NCI-H1930 (cell line): ENCODE measurements around the gene IRX4.

ENCODE experiments used
- DNase-seq, 2 experiments: peaks; one replicate each; lab custom pipeline; 2025; lab: John Stamatoyannopoulos, UW

Gene IRX4

DNA sequence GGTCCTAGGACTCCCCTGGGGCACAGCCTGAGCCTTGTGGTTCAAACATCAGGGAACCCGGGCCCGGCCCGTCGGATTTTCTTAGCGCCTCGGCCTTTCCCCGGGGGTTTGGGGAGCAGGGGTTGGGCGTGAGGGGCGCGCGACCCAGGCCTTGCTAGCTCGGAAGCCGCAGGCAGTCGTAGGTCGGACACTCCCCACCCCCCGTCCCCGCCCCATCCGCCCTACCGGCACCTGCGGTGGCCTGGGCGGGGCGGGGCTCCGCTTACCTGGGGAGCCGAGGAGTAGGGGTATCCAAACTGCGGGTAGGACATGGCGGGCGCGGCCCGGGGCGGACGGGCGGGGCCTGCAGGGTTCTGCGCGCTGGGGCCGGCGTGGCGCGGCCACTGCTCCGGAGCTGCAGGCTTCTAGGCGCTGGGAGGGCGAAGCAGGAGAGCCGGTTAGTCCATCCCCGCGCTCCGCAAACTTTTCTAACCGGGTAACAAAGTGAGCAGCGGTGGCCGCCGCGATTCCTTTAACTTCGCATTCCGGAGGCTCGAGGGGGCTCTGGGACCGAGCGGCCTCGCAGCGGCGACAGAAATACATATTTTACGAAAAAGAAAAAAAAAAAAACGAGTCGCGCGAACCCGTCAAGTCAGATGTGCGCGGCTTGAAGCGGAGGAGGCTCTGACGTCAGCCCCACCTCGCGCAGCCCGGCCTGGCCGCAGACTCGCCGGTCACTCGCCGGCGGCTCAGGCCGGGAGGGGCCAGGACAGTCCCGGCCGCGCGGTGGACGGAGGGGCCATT is at the start of gene IRX4:
Gene IRX4, minus strand, starts transcription at position 589 of the 783 bp plus-strand sequence. Its CDS starts 278 bp downstream, at position 311.
- DNase-seq, result no peak

DNA sequence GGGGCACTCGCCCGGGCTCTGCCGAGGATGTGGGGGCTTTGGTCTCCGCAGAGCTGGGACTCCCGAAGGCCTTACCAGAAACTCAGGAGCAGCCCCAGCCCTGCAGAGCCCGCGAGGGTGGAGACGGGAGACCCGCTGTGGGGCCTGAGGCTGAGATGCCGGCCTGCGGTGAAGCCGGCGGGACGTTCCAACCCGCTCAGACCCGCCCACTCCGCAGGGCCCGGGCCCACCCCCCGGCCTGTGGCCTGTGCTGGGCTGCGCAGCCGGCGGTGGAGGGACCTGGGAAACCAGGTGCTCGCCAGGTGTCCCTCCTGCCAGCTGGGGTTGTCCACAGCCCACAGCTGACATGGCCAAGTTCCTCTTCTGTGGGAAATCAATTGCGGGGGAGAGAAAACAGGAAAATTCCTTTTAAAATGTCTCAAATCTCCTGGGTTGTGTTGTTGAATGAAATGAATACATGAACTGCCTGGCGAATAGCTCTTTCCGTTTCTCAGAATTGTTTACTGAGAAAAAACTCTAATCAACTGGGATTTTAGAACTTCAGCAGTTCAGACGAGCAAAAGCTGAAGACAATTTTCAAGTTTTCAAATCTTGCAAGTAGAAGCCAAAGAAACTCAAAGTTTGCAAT is 49.0 kb upstream of the IRX4 start:
- peak; percentile 71 to 74 for DNase-seq

DNA sequence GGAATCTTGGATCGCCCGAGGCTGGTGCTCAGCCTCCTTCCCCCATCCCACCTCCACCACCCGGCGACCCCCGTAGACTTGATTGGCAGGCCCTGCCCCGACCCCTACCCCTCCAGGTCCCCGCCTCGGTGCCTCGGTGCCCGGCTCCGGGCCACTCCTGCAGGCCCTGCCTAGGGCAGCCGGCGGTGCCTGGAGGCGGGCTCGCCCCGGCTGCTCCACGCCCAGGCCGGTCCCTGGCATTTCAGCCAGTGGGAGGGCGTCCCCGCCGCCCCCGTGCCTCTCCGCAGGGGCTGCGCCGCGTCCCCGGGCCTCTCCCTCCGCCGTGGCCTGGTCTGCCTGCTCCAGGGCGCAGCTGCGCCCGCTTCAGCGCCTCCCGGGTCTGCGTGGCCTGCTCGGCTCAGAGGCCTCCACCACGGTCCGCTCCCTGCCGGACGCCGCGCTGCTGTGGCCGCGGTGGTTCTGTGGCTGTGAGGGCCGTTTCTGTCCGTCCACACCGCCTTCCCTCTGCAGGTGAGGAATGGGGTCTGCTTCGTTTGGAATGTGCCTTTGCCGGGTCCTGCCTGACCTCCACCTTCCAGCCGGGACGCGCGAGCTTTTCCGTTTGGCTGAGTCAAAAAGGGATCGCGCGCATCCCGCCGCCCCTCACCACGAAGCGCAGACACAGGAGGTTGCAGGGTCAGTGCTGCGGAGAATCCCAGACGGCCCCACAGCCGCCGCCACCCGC is 48.3 kb upstream of the IRX4 start:
- peak; percentile 37 to 68 for DNase-seq

DNA sequence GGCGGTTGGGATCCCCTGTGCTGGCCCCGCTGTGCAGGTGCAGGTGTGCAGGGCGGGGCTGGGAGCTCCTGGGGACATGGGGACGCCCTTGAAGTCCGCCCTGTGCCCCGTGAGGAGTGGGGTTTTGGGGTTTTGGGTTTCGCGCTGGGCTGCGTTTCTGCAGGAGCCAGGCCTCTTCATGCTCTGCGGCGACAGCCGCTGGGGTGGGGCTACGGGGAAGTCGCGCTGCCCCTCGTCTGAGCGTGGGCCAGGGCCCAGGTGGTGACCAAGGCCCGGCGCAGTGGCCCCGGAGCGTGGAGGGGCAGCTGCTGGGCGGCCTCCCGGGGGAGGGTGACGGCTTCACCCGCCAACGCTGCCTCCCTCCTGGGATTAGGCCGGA is 47.8 kb upstream of the IRX4 start:
- peak; percentile 47 to 68 for DNase-seq

DNA sequence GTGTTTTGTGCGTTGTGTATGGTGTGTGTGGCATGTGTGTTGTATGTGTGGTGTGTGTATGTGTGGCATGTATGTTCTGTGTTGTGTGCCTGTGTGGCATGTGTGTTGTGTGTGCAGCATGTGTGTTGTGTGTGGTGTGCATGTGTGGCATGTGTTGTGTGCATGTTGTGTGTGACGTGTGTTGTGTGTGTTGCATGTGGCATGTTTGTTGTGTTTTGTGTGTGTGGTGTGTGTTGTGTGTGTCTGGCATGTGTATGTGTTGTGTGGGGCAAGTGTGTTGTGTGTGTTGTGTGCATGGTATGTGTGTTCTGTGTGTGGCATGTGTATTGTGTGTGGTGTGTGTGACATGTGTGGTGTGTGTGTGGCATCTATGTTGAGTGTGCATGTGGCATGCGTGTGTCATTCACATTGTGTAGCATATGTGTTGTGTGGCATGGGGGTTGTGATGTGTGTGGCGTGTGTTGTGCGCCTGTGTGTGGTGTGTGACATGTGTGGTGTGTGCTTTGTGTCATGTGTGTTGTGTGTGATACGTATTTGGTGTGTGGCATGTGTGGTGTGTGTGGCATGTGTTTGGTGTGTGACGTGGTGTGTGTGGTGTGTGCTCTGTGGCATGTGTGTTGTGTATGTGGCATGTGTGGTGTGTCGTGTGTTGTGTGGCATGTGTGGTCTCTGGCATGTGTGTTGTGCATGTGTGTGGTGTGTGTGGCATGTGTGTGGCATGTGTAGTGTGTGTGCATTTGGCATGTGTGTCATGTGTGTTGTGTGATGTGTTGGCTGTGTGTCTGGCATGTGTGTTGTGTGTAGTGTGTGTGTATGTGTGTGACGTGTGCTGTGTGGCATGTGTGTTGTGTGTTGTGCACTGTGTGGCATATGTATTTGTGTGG is 46.6 kb upstream of the IRX4 start:
- DNase-seq, result no peak

DNA sequence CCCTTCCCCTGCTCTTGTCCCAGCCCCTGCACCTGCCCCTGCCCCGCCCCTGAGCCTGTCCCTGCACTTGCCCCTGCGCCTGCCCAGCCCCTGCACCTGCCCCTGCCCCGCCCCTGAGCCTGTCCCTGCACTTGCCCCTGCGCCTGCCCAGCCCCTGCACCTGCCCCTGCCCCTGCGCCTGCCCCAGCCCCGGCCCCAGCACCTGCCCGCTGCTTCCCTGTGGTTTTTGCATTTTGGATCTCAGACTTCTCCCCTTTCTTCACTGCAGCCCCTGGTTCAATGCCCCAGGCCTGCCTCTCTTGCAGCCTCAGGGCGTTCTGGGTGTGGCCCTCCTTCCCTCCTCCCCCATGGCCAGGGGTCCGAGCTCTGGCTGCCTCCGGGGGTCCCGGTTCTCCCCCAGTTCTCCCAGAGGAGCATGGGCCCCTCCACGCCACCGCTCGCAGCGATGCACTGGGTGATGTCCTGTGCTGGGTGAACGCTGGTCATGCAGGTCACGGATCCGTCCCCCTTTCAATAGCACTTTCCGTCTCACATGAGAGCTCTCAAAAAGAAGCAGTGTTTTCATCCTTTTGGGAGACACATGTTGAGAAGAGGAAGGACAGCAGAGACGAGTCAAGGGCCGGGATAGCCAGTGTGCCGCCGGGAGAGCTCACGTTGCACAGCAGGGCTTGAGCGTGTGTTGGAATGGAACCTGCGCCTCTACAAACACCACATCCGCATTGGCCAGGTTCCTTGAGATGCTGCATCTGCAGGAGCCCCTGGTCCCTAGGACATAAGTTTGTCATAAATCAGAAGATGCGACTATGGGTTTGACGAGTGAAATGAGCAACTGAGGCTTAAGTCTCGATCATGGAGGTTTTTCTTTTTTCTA is 44.0 kb upstream of the IRX4 start:
- no peak for DNase-seq

DNA sequence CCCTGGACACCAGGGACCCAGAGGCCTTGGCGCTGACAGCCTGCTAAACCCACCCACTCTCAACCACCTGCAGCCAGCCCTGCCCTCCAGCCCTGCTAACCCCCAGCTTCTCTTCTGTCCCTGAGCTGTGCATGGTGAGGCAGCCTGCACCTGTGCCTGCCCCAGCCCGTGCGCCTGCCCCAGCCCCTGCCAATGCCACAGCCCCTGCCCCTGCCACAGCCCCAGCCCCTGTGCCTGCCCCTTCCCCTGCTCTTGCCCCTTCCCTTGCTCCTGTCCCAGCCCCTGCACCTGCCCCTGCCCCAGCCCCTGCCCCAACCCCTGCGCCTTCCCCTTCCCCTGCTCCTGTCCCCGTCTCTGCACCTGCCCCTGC is 43.3 kb upstream of the IRX4 start:
- no peak for DNase-seq

DNA sequence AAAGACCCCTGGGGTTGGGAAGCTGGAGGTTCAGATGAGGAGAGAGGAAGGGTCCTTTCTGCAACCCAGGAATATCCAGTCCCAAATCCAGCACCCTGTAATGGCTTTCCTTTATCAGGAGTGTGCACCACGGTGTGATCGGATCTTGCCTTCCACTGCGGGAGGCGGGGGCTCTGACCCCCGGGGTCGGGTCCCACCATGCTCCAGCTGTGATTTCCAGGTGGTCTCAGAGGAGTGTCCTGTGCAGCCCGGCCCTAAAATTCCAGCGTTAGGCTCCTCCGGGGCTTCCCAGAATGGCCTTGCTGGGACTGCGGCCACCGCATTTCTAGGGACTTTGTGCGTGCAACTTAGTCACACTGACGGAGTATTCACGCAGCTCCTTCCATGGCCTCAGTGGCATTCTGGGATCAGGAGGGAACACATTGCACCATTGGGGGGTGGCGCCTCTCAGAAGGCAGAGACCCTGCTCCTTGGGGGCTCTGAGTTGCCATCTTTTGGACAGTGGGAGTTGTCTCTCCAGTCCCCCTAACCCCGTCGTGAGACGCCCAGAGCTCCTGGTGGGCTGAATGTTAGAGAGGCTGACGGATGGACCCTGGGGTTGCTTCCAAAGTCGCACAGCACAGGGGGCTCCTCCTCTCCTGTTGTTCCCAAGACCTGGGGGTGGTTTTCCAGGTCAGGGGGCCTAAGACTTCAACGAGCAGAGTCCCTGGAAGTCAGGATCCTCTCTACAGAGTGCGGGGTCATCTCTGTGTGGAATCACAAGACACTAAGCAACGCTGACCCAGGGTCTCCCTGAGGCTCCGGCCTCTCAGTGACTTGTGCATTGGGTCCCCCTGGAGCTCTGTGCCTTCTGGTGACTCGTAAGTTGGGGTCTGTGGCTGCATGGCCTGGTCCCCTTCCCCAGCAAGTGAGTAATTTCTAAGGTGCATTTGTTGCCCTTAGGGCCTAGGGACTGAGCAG is 42.7 kb upstream of the IRX4 start:
- no peak for DNase-seq

DNA sequence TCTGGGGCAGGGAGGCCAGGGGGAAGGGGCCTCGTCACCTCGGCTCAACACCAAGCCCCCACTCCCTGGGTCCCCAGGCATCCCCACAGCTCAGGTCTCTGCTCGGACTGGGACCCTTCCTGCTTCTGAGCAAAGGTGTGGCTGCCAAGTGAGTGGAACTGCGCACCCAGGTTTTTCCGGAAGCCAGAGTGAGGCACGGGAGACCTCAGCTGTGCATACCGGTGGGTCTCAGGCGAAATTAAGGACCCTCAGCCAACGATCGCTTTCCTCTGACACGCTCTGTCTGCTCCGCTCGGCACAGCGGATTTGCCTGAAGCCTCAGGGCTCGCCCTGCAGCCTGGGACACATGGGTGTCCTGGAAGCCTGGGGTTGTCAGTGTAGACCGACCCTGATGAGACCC is 41.0 kb upstream of the IRX4 start:
- no peak for DNase-seq

DNA sequence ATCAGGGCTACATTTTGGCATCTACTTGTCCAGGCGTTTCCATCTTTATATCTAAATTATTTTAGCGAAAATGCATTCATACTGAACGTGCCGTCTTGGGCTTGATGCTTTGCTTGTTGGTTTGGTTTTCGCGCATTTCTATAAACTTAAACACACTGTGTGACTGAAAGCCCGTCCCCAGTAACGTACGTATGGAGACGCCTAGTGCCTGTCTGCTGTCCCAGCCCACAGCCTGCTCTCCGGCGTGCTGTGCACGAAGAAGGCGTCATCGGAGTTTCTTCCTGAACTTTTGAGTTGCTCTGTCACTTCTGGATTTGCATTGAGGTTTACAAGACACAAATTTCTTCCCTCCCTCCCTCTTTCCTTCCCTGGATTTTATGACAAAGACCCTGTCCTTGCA is 40.6 kb upstream of the IRX4 start:
- DNase-seq, result no peak

DNA sequence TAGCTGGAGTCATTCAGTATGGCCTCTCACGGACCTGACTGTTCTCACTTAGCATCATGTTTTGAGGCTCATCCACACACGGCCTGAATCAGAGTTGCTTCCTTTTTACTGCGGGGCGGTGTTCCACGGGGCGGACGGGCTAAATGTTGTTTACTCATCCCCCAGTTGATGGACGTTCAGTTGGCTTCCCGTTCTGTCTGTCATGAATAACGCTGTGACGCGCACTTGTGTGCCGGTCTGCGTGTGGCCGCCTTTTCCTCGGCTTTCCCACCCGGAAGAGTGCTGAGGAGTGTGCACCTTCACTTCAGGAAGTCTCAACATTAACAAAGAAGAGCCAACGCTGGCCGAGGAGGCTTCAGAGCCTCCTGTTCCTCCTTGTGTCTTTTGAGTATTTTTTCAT is 39.0 kb upstream of the IRX4 start:
- no peak for DNase-seq

DNA sequence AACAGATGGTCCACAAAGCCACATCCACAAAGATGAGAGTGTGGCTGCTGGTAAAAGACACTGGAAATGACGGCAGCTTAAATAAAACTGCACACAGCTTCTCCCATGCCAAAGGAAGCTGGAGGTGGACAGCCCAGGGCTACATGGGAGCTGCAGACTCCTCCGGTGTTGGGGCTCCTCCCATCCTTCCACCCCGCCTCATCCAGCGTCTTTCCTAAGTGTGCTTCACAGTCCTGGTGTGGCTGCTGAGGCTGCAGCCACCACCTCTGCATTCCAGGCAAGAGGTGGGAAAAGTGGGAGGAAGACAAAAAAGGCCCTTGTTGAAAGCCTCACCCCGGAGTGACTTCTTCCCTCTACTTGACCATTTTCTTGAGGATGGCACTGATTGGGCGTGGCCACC is 37.0 kb upstream of the IRX4 start:
- DNase-seq, result no peak

DNA sequence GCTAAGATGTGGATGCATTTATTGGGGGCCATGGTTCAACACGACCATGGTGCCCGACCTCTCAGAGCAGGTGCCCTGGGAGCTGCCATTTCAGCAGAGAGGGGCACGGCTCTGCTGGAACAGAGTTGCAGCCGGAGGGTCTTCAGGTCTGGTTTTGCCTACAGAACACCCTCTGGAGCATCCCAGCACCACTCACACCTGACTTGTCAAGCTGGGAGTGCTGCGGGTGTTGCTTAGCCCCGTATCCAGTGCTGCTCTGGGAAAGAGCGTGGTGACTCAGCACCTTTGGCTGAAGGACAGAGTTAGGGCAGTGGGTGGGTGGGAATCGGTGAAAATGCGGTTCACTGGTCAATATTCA is 36.5 kb upstream of the IRX4 start:
- no peak for DNase-seq

DNA sequence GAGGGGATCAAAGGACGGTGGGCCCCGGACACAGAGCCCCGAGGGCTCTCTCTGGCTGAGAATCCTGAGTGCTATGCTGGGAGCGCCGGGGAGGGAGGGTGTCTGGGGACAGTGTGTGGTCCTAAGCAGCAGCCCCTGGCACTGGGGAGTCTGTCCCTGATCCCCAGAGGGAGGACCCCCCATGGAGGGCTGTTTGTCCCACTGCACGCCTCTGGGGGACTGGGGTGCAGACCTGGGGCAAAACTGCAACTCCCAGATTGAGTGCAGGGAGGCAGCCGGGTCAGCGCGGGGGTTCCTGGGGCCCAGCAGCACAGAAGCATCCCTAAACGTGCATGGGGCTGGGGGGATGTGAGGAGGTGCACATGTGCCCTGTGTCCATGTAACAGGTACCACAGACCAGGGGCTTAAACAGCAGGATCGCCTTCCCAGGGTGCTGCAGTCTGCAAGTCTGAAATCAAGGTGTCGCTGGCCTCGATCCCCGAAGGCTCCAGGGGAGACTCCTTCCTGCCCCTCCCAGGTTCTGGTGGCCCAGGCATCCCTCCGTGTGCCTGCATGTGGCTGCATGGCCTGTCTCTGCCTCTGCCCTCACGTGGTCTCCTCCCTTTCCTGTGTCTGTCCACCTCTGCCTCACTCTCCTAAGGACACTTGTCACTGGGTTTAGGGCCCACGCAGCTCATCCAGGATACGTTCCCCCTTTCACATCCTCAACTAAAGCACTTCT is 35.9 kb upstream of the IRX4 start:
- DNase-seq, result no peak

DNA sequence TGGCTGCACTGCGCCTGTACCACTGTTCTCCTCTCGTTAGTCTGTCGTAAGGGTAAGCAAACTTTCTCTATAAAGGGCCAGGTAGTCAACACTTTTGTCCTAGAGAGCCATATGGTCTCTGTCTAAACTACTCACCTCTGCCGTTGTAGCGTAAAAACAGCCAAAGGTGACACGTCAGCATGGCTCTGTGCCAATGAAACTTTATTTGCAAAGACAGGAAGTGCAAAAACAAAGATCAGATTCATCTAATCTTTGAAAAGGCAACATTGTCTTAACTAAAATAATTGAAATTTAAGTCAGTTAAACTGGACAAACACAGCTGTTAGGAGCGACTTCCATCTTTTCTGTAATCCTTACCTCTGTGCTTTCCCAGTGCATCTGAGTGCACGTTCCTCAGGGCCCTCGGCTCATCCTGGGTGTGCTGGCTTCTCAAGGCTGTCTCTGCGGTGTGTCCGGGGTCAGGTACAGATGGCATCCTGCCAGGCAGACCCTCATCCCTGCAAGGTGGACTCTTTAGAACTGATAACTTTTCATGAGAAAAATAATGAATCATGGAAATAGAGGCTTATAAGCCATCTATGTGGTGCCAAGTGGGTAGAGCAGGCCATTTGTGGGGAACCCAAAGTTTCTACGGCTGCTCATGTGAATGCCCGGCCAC is 35.2 kb upstream of the IRX4 start:
- DNase-seq, result no peak

DNA sequence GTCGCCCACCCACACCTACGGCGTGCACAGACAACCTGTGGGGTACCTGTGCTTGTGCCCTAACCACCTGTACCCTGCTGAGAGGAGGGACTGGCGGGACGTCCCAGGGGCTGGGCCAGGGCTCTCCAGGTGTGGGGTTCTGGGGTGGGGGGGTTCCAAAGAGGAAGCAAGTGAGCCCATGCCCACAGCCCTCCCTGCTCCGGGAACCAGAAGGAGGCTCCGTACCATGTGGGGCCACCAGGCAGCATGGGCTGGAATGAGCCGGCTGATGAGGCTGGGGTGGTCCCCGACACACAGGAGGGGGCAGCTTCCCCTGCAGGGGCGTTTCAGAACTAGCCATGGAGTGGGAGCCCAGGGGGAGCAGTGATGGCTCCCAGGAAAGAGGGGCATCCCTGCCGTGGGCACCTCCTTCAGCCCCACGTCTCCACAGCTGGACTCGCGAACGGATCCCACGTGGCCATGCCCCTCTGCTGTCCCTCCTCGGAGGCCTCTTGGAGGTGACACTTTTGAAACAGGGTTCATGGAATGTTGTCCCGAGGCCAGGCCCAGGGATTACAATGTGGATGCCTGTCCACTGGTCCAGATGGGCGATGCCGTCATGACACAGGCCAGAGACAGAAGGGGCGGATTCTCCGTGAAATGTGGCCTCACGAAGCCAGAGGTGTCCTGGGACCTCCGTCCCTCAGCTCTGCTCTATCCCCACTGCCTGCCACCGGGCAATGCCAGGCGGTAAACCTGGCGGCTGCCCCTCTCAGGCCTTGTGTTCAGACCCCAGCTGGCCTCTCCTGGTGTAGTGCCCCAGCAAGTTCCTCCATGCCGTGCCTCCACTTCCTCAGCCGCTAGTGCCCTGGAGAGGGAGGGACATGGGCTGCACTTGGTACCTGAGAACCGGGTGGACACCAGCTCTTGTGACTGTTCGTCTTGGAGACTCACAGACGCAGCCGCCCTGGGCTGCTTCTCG is 33.6 kb upstream of the IRX4 start:
- DNase-seq, result no peak

DNA sequence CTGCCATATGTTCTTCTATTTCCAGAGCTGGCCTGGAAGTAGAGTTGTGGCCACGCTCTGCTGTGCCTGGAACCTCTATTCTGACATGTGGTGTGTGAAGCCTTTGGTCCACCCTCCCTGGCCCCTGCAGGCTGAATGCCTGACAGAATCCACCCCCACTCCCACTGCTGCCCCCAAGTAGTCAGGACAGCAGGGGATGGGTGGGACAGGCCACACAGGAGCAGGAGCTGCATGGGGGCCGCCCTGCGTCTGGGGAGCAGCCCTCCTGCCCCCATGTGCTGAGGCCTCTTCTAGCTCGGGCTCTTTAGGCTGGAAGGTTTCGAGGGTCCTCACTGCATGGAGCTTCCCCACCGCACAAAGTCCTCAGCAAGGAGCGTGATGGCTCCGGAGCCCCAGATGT is 32.6 kb upstream of the IRX4 start:
- no peak for DNase-seq

DNA sequence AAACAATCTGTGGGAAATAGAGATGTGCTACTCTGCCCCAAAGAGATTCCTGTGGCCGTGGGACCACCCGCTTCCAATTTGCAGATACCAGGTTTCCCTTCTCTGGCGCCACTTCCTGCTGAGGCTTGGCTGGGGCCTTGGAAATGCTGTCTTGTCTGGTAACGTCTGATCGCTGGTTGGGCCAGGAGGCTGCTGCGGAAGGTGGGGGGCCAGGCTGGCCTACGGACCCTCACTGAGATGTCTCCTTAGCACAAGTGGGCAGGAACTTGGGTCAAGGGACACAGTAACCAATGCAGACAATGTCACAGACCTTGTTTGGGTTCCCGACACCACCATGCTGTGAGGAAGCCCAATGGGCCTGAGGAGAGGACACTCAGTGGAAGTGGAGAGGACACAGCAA is 31.7 kb upstream of the IRX4 start:
- no peak for DNase-seq
